ENCODE measurements around the gene ABLIM2.

Gene ABLIM2

DNA sequence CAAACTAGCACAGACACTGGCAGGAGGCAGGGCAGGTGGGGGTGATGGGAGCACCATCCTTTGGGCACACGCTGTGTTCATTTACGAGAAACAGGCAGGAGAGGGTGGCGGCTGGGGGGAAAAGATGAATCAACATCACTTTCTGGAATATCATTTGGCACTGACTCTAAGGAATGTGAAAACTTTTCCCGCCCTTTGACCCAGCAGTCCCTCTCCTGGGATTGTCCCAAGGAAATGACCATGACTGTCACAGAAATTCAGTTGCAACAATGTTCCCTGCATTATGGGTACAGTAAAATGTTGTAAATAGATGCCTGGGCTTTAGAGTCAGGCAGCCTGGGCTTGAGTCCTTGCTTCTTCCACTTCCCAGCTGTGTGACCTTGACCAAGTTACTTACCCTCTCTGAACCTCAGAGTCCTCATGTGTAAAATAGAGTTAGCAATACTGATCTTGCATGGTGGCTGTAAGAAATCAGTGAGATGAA is 58.6 kb downstream of the ABLIM2 start:
- no peak for DNase-seq

DNA sequence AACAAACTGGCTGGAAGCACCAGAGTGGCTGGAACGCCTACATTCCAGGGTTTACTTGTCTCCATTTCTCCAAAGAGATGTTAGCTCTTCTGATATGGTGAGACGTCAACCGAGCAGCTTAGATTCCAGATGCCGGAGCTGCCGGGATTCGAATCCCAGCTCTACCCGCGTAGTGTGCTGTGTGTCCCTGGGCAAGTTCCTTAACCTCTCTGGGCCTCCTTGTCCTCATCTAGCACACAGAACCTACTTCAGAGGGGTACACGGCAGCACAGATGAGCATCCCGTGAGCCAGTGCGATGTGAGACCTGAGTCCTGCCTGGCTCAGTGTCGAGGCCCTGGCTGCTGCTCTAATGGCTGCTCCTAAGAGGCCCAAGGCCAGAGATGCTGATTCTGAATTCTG is 60.1 kb downstream of the ABLIM2 start:
- DNase-seq = no peak

DNA sequence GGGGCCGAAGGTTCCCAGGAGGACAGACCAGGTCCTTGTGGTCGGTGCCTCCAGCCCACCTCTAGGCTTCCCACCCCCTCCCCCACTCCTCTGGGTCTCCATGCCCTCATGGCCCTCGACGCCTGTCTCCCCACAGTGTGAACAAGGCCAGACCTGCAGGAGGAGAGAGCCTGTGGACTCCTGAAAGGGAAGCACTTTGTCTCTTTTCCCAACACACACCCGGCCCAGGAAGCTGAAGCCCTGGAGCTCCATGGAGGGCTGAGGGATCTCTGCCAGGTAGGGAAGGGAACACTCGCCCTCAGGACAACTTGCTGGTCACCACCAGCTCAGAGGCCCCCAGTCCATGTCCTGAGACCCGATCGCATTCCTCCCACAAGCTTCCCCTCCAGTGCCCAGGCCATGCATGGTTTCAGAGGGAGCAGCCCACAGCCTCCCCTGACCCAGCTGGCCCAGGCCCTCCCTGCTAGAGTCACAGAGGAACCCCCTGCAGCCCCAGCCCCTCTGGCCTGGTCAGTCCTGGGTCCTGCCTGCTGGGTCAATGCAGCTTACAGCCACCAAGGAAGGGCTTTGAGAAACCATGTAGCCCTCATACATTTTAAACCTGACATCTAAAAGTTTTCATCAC is 60.8 kb downstream of the ABLIM2 start:
- no peak for DNase-seq

DNA sequence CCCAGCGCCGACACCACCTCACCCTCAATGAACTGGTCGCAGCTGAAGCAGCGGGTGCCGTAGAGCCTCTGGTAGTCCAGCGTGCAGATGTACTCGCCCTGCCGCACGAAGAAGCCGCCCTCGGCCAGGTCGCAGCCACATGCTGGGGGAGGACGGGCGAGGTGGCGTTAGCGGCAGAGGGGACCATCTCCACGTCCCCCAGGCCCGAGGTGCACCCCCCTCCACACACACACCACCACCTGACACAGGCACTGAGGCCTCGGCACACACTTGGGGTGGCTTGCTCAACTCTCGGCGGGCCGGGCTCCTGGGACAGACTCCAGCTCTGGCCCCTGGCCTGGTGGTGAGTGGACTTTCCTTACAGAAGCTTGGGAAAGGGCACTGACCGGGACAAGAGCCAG is 61.5 kb downstream of the ABLIM2 start:
- DNase-seq = no peak

DNA sequence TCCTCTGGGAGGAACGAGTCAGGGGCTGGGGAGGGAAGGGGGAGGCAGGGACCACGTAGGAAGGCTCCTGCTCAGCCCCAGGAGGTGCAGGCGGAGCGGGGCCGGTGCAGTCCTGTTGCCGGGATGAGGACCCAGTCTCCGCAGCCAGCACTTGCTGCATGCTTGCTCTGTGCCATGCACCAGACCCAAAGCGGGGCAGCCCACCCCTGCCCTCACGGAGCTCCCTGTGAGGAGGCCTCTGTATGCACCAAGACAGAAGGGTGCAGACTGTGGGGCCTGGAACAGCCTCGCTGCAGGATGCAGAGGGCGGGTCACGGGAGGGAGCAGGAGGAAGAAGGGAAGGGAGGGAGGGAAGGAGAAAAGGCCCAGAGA is 61.9 kb downstream of the ABLIM2 start:
- no peak for DNase-seq

DNA sequence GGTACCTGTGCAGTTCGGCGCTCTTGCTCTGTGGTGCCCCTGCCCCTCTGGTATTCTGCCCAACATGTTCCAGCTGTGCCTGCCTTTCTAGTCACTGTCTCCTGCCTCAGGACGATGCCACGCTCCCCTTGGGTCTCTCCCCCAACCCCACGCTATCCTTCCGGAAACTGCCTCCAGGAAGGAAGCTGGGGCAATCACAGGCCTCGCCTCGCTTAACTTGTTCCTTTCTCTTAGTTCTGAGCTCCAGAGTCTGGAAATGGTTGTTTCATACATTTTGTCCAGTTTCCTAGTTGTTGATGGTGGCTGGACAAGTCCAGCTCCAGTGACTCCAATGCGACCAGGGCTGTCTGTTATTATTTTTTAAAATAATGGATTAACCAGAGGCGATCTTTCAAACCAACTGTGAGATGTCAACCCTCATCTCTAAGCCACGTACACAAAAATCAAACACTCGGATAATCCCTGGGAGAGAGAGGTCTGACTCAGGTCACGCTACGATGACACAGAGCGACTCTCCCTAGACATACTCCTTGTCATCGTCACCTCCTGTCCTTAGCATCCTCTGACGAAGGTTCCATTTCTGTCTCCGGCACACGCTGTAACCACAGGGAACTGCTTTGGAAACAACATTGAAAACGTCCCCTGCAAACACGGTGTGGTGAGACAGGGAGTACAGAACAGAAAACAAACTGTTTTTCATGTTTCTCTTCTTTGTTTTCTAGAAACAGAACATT is 62.5 kb downstream of the ABLIM2 start:
- DNase-seq = no peak

DNA sequence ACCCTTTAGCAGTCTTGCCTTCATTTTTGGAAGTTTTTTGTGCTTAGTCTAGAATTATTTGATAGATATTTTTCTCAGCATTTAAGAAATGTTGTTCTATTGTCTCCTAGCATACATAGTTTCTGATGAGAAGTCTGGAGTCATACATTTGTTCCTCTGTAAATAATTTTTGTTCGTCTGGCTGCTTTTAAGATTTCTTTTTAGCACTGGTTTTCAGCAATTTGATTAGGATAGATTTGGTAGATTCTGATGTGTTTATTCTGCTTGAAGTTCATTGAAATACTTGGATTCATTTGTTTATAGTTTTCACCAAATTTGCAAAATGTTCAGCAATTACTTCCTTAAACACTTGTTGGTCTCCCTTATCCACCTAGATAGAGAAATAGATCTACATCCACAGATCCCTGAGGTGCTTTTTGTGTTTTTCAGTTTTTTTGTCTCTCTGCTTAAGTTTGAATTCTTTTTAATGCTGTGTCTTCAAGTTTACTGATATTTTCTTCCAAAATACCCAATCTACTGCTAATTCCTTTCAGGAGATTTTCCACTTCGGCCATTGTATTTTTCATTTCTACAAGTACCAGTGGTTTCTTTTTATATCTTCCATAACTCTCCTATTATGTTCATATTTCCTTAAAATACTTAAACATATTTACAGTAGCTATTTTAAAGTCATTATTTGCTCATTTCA is 64.9 kb downstream of the ABLIM2 start:
- no peak for DNase-seq

DNA sequence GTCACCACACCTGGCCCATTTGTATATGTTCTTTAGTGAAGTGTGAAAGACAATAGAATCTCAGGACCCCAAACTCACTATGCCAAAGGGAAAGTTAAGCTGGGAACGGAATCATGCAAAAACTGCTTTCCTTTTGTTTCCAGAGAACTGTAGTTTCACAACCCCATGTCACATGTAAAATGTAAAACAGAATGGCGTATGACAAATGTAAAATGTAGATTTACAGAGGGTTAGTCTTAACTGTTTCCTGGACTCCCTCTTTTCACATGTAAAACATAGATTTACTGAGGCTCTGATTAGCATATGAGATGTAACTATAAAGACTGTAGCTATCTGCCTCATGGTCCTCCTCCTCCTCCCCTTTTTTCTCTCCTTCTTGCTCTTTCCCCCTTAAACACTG is 66.3 kb downstream of the ABLIM2 start:
- no peak for DNase-seq

DNA sequence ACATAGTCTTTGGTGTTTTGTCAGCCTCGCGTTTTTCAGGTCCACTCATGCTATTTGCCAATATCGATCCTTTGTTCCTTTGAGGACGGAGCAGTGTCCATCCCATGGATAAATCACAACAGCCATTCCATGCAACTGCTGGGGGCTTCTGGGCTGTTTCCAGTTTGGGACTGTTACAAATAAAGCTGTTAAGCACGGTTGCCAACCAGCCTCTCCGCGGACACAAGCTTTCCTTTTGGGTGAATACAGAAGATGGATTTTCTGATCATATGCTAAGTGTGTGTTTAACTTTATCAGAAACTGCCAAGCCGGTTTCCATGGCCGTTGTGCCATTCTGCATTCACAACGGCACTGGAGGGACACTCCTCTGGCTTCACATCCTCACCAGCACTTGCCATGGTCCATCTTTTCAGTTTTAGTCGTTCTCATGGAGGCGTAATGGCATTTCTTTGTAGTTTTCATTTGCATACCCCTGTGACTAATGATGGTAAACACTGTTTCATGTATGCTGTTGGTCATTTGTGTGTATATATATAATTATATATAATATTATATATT is 67.8 kb downstream of the ABLIM2 start:
- no peak for DNase-seq

DNA sequence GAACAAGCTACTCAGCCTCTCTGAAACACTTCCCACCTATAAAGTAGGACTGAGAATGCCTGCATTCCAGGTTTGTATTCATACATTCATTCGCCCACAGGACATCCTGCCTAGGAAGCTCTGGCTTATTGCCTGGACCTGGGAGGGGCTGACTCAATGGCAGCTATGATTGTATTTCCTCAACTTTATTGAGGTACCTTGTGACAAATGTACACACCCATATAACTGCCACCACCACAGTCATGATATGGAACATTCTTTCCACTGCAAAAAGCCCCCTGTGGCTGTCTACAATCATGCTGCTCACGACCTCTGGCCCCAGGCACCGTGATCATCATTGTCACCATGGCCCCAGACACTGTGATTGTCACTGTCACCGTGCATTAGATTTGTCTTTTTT is 68.3 kb downstream of the ABLIM2 start:
- DNase-seq = no peak

DNA sequence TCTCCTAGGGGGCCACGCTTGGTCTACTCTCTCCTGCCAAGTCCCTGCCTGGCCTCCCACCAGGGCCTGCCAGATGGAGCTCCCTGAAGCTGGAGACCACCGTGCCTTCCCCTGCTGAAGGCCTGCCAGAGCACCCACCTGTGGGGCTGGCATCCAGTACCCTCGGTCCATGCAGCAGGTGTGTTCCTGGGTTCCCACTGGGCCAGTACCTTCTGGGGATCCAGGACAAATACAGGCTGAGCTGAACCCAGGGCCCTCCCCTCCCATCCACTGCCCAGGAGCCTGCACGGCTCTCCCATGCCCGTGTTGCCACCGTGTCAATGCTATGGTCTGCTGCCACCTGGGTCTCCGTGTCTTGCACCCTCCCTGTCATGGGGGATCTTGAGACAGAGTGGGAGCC is 68.8 kb downstream of the ABLIM2 start:
- no peak for DNase-seq

DNA sequence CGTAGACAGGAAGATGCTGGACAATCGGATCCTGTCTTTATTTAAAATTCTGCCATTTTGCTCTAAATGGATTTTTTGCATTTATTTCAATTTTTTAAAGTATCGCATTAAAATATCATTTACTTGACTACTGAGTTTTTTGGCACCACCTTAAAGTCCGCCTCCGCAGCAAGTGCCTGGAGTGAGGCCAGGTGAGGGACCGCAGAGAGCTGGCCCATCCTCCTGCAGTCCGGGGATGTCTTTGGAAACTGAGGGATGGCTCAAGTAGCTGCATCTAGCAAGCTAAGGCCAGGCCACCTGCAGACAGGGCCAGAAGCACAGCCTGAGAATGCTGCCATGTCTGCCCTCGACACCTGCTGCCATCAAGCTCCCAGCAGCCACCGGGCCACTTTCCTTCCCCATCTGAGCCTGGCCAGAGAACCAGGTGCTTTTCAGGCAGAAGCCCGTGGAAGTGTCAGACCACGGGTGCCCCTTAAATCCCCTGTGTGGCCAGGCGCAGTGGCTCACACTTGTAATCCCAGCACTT is 69.6 kb downstream of the ABLIM2 start:
- DNase-seq = no peak

DNA sequence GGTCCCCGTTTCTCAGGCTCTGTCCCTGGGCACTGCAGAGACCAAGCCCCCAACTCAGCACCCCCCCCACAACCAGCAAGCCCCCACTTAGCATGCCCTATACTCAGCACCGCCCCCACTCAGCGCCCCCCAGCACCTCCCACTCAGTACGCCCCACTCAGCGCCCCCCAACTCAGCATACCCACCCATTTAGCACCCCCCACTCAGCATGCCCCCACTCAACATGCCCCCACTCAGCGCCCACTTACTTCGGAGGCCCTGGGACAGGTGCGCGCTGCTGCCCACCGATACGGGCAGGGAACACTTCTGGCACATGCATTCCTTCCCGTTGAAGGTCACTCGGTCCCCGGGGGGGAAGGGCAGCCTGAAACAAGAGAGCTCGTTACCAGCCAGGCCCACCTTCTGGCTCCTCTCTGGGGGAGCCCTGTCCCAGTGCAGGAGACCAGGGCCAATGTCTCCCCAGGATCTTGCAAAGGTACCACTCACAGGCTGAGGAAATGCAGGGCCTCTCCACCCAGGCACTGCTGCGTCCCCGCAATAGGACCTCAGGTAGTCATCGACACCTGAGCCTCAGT is 70.6 kb downstream of the ABLIM2 start:
- no peak for DNase-seq

DNA sequence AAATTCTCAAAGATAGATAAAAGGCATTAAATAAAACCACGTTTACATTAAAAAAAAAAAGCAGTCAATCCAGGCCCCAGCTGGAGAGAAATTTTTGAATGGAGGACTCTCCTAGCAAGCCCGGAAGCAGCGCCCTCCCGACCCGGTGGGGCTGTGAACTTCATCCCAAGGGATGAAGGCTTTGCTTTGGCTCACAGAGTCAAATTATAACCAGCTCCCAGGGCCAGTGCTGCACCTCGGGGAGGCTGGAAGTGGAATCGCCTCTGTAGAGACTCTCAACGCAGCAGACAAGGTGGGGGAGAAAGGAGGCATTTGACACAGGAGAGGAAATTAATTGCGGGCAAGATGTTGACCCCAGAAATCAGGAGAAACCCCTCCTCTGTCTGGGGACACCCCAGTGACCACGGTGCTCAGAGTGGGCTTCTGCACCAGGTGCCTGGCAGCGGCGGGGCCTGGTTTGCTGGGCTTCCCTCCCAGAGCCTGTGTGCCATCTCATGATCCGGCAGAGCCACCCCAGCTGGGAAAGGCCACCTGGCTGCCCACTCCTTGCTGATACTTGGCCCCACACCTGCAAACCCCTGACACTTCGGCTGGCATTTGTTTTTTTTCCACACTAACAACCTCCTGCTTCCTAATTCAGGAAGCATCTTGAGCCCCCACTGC is 71.7 kb downstream of the ABLIM2 start:
- DNase-seq = no peak

DNA sequence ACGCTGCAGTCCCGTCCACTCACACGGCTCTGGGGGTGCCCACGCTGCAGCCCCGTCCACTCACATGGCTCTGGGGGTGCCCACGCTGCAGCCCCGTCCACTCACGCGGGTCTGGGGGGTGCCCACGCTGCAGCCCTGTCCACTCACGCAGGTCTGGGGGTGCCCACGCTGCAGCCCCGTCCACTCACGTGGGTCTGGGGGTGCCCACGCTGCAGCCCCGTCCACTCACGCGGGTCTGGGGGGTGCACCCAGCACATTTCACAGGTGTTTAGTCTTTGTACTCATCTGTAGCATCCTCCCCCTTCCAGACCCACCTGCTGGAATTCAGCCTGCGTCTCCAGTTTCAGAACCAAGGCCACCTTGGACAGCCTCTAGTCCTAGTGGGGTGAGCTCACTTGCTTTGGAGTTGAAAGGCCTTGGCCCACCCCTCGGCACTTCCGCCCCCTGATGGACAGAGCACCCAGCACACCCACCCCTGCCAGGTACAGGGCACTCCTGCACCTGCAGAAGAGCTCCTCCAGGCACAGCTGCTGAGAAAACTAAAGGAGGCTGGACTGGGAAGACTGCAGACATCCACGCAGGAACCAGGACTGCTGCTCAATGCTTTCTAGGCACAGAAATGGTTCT is 73.0 kb downstream of the ABLIM2 start:
- peak; percentile 42 for DNase-seq

DNA sequence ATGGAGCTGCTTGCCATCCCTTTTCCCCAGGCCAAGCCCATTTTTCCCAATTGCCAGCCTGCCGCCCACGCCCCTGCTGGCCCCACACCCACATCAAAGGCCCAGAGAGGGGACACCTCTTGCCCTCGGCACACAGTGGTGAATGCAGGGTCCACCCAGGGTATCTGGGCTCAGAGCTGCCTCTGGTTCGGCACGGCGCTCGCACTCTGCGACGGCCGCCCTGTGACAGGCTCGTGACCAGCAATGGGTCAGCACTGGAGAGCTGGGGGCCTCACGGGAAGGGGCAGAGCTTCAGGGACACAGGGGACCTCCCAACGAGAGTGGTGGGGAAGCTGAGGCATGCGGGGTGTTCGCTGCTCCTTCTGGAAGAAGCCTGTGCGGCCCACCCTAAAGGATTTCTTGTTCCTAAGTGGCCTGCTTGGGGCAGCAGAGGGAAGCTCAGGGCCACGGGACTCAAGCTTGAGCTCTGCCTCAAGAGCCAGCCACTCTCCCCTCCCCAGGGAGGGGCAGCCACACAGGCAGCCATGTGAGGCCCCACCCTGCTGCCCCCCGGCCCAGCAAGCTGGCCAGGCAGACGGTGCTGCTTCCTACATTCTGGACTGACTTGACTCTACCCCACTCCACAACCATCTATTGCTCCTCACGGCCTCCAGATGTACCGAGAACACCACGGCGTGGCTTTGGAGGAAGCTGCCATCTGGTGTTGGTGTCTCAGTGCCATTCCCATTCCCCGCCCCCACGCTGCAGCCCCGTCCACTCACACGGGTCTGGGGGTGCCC is 73.7 kb downstream of the ABLIM2 start:
- DNase-seq = no peak

DNA sequence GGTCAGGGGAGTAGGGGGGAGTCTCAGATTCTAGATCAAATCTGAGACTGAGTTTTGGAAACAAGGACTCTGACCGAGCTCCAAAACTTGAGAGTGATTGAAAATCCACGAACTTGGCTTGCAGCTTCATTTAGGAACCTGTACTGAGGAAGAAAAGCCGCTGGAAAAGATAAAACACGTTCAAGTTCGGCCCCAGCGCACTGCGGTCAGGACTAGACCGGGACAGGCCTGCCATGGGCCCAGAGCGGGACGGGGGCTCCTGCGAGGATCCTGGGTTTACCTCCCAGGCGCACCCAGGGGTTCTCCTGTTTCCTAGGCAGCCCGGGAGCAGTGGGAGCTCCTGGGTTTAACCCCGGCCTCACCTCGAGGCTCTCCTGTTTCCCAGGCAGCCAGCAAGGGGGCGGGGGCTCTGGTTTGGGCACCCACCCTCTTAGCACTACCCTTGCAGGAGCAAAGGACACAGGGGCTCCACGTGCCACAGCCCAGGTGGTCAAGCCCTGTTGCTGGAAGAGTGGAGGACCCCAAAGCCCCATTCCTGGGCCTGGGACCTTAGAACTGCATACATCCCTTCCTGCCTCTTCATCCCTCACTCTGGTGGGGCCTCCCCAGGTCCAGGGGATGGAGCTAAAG is 74.5 kb downstream of the ABLIM2 start:
- DNase-seq = no peak

DNA sequence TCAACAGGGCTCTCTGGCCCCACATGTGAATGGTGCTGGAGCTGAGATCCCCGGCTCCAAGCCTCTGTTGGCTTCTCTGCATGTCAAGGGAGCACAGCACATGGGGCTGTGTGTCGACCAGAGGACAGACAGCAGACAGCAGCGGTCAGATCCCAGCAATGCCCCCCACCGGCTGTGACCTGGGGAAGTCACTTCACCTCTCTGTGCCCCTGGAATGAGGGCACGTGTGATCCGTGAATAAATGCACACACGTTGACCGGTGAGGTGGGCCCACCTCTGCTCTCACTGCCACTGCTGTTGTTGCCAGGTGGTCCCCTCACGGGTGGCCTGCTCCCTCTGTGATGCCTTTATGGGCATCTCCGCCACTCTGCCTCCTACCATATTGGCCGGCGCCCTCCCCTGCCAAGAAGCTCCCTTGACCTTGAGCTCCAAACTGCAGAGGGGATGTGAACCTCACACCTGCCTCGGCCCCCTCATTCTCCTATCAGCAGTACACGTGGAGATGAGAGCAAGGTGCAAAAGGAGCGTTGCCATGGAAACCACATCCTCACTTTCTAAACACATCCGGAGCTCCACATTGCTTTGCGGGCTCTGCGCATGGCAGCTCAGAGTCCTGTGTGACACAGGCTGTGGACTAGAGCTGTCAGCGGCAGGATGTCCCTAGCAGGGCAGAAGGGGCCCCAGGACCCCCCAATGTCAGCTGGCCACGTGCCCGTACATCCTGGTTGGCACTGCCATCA is 75.4 kb downstream of the ABLIM2 start:
- no peak for DNase-seq

DNA sequence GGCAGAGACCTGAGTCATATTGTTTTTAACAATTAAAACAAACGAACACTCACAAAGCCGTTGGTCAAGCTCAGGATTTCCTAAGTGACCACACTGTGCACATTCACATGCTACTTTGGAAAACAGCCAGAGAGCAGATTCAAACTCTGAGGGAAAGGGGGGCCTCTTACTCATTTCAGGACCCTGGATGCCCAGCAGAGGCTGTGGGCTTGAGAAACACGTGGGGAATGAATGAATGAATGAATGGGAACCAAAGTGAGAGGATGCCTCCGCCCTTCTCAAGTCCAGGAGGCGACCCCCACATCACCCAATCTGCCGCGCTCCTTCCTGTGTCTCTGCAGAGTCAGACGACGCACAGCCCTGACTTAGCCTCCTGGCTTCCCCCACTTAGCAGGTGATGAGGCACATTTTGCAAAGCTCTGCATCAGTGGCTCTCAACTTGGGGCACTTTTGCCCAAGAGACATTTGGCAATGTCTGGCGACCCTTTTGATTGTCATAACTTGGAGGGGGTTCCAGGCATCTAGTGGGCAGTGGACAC is 76.0 kb downstream of the ABLIM2 start:
- no peak for DNase-seq
